DOHH2 (cell line): ENCODE data around the gene HMGB3.

ENCODE experiments used
- EZH2phosphoT487 ChIP-seq: fragments of 200-600 bp; sonication (generic); IDR thresholded peaks from 2 replicates; pipeline ENCODE4 v1.6.1; 2017; ENCODE audit warnings: borderline replicate concordance, mild to moderate bottlenecking, antibody characterized with exemption, low read length, moderate library complexity, mixed read lengths
- TF ChIP-seq, protein P1 (sequence below): fragments of 200-600 bp; sonication (generic); IDR thresholded peaks from one replicate; pipeline ENCODE4 v1.5.1; 2014; ENCODE audit warnings: antibody characterized with exemption, mild to moderate bottlenecking, low read depth, low read length; ENCODE audit not compliant: poor library complexity, severe bottlenecking

DNA sequence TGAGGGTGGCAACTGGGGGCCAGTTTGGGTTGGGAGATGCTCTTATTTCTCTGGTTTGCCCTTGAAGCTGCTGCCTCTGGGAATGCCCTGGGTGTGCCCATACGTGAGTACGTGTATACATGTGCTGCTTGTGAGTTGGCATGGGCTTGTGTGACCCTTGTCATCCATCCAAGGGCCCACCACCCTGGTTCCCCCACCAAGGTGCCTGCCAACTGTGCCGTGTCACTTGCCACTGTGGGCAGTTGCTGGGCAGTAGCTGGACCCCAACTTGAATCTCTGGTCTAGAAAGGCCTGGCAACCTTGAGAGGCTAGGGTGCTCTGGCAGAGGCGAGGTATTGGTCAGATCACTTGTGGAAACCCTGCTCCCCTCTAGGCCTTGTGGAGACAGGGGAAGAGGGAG, 2.4 kb upstream of the HMGB3 start:
- TF ChIP-seq, protein P1, sequence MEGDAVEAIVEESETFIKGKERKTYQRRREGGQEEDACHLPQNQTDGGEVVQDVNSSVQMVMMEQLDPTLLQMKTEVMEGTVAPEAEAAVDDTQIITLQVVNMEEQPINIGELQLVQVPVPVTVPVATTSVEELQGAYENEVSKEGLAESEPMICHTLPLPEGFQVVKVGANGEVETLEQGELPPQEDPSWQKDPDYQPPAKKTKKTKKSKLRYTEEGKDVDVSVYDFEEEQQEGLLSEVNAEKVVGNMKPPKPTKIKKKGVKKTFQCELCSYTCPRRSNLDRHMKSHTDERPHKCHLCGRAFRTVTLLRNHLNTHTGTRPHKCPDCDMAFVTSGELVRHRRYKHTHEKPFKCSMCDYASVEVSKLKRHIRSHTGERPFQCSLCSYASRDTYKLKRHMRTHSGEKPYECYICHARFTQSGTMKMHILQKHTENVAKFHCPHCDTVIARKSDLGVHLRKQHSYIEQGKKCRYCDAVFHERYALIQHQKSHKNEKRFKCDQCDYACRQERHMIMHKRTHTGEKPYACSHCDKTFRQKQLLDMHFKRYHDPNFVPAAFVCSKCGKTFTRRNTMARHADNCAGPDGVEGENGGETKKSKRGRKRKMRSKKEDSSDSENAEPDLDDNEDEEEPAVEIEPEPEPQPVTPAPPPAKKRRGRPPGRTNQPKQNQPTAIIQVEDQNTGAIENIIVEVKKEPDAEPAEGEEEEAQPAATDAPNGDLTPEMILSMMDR, result no peak
- TF ChIP-seq EZH2phosphoT487, result no peak
